Loucy (cell line): ENCODE measurements around the gene REST.

Source experiments
- EZH2phosphoT487 ChIP-seq: fragments of 200-600 bp; IDR thresholded peaks from 2 replicates; pipeline ENCODE4 v1.6.1; 2018; ENCODE audit warnings: antibody characterized with exemption, mild to moderate bottlenecking, moderate library complexity, borderline replicate concordance
- TF ChIP-seq, protein P1 (sequence below): fragments of 200-600 bp; sonication (generic); conservative IDR thresholded peaks from 2 replicates; pipeline ENCODE4 v1.5.1; 2014; ENCODE audit warnings: mild to moderate bottlenecking, antibody characterized with exemption, low read length

DNA sequence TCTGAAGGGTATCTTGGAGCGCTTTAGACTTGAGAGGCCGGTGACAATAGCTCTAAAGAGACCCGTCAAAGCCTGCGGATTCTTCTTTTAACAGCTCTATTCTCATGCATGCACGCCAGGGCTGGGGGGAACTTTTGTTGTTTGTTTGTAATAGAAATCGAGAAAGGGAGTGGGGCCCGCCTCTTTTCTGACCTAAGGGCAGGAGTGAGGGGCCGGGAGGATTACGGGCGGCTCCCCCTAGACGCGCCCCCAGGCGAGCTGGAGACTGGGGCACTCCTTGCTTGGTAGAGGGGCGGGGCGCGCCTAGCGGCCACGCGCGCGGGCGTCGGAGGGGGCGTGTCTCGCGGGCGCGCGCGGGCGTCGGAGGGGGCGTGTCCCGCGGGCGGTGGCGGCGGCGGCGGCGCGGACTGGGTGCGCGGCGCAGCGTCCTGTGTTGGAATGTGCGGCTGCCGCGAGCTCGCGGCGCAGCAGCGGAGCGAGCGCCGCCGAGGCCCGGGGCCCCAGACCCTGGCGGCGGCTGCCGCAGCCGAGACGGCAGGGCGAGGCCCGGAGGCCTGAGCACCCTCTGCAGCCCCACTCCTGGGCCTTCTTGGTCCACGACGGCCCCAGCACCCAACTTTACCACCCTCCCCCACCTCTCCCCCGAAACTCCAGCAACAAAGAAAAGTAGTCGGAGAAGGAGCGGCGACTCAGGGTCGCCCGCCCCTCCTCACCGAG lies at the start of gene REST:
- TF ChIP-seq, protein P1, sequence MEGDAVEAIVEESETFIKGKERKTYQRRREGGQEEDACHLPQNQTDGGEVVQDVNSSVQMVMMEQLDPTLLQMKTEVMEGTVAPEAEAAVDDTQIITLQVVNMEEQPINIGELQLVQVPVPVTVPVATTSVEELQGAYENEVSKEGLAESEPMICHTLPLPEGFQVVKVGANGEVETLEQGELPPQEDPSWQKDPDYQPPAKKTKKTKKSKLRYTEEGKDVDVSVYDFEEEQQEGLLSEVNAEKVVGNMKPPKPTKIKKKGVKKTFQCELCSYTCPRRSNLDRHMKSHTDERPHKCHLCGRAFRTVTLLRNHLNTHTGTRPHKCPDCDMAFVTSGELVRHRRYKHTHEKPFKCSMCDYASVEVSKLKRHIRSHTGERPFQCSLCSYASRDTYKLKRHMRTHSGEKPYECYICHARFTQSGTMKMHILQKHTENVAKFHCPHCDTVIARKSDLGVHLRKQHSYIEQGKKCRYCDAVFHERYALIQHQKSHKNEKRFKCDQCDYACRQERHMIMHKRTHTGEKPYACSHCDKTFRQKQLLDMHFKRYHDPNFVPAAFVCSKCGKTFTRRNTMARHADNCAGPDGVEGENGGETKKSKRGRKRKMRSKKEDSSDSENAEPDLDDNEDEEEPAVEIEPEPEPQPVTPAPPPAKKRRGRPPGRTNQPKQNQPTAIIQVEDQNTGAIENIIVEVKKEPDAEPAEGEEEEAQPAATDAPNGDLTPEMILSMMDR = no peak
- TF ChIP-seq EZH2phosphoT487 = no peak
